Type B pancreatic cell (in vitro differentiated cells): ENCODE data around the gene PDIA2. TPM values are rescaled to one million over a fixed set of nuclear protein-coding genes. Genes with fewer than 3 reads are reported as not detected.

ENCODE experiments used
- DNase-seq: peaks from one replicate; pipeline ENCODE4 v3.0.0; 2021; ENCODE audit warnings: mixed read lengths; ENCODE audit not compliant: unreplicated experiment; ENCODE audit errors: extremely low spot score
- H3K27ac Mint-ChIP-seq: 2 replicates; pipeline ENCODE4 v1.8.0; 2021; ENCODE audit warnings: mild to moderate bottlenecking, mixed read lengths
- H3K27me3 Mint-ChIP-seq: 2 replicates; pipeline ENCODE4 v1.8.0; 2021; ENCODE audit warnings: mixed read lengths
- H3K36me3 Mint-ChIP-seq: 2 replicates; pipeline ENCODE4 v1.8.0; 2021; ENCODE audit warnings: mixed read lengths
- H3K4me1 Mint-ChIP-seq: one replicate; pipeline ENCODE4 v1.8.0; 2021; ENCODE audit warnings: mixed read lengths; ENCODE audit not compliant: unreplicated experiment
- H3K4me3 Mint-ChIP-seq: 2 replicates; pipeline ENCODE4 v1.8.0; 2021; ENCODE audit warnings: mild to moderate bottlenecking, mixed read lengths
- H3K9me3 Mint-ChIP-seq: 2 replicates; pipeline ENCODE4 v1.8.0; 2021; ENCODE audit warnings: mixed read lengths
- long read RNA-seq: library from polyadenylated mRNA; unstranded; transcript quantifications from one replicate; pipeline ENCODE4 v2.0.0, GENCODE V29; 2020
- total RNA-seq: library from RNA; stranded (reverse); gene quantifications from 2 replicates; pipeline ENCODE4 v1.2.1, GENCODE V29; 2021; ENCODE audit warnings: low replicate concordance
- TF ChIP-seq, protein P1 (sequence below): fragments of 200-600 bp; sonication (generic); conservative IDR thresholded peaks from 2 replicates; pipeline ENCODE4 v1.5.0; 2021; ENCODE audit warnings: antibody characterized with exemption, mild to moderate bottlenecking

Gene PDIA2, protein sequence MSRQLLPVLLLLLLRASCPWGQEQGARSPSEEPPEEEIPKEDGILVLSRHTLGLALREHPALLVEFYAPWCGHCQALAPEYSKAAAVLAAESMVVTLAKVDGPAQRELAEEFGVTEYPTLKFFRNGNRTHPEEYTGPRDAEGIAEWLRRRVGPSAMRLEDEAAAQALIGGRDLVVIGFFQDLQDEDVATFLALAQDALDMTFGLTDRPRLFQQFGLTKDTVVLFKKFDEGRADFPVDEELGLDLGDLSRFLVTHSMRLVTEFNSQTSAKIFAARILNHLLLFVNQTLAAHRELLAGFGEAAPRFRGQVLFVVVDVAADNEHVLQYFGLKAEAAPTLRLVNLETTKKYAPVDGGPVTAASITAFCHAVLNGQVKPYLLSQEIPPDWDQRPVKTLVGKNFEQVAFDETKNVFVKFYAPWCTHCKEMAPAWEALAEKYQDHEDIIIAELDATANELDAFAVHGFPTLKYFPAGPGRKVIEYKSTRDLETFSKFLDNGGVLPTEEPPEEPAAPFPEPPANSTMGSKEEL
- total RNA-seq = 1.0 and 1.6 TPM in 2 replicates
- long read RNA-seq = 0 reads

DNA sequence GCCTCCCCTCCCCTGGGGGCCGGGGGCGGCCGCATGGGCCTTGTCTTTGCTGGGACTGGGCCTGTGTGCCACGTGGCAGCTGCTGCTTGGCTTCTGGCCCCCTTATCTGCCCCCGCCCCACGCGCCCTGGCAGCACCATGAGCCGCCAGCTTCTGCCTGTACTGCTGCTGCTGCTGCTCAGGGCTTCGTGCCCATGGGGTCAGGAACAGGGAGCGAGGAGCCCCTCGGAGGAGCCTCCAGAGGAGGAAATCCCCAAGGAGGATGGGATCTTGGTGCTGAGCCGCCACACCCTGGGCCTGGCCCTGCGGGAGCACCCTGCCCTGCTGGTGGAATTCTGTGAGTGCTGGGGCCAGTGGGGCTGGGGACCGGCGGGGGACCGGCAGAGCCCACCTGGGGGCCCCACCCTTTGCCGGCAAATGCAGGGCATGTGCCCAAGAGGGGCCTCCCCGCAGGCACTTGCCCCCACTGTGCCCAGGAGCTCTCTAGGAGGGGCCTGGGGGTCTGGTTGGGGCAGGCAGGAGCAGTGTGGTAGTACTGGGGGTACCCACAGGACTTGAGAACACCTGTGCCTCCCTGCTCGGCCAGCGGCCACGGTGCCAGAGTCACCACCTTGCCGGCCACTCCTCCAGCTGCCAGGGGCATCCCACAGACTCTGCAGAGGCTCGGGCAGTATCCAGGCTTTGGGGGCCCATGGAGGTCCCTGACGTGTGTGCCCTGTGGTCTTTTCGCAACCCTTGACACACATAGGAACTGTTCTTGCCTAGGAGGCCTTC, at the start of gene PDIA2:
Gene PDIA2 (plus strand): TSS at position 132 of the 773 bp plus-strand sequence. CDS start 6 bp downstream, at position 138.
- DNase-seq = no peak
- H3K4me3 Mint-ChIP-seq = no peak within 1 kb of the TSS
- no peak within 1 kb of the TSS for H3K27ac Mint-ChIP-seq
- H3K4me1 Mint-ChIP-seq = no peaks in the 10 kb centered on the region
- no peaks in the 10 kb centered on the region for H3K9me3 Mint-ChIP-seq
- peaks cover 3% of the 10 kb centered on the region for H3K36me3 Mint-ChIP-seq
- peaks cover 16% of the 10 kb centered on the region for H3K27me3 Mint-ChIP-seq
- TF ChIP-seq, protein P1, sequence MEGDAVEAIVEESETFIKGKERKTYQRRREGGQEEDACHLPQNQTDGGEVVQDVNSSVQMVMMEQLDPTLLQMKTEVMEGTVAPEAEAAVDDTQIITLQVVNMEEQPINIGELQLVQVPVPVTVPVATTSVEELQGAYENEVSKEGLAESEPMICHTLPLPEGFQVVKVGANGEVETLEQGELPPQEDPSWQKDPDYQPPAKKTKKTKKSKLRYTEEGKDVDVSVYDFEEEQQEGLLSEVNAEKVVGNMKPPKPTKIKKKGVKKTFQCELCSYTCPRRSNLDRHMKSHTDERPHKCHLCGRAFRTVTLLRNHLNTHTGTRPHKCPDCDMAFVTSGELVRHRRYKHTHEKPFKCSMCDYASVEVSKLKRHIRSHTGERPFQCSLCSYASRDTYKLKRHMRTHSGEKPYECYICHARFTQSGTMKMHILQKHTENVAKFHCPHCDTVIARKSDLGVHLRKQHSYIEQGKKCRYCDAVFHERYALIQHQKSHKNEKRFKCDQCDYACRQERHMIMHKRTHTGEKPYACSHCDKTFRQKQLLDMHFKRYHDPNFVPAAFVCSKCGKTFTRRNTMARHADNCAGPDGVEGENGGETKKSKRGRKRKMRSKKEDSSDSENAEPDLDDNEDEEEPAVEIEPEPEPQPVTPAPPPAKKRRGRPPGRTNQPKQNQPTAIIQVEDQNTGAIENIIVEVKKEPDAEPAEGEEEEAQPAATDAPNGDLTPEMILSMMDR = no peak

DNA sequence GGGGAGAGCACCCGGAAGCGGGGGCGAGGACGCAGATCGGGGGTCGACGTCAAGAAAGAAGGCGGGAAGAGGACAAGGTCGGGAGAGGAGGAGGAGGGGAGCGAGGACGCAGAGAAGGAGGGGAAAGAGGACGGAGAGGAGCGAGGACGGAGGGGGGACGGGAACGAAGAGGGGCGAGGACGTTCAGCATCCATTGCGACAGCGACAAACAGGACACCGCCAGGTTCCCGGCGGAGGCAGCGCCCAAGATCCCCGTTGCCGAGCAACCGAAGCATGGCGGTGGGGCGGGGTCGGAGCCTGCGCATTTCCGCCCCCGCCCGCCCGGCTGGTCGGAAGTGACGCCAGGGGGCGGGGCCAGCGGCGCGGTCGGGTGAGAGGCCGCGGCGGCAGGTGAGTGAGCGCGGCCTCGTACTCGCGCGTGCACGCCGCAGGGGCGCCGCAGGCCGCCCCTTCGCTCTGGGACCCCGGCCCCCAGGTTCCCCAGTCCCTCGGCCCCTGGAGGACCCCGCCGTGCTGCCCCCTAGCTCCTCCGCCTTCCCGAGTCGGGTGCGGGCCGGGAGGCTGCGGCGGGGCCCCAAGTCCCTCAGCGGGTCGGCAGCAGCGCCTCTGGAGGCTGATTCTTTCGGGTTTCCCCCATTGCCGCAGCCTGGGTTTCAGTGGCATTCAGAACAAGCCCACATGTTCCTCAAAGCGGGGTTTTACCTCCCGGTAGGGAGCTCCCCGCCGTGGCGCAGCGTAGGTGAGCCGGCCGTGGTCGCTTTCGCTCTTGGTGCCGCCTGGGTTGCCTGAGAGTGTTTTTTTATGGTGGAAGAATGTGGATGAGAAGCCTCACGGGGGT, 48.3 kb upstream of the PDIA2 start, which contains the start of gene FAM234A:
Gene FAM234A (plus strand): TSS at position 354 of the 838 bp plus-strand sequence. CDS start 19,593 bp downstream, outside the sequence.
- H3K4me1 Mint-ChIP-seq = peaks cover 9% of the 10 kb centered on the region
- H3K27ac Mint-ChIP-seq = peak within 1 kb of the TSS; percentile 99
- H3K36me3 Mint-ChIP-seq = peaks cover 10% of the 10 kb centered on the region
- H3K27me3 Mint-ChIP-seq = no peaks in the 10 kb centered on the region
- DNase-seq = peak; percentile 94
- no peaks in the 10 kb centered on the region for H3K9me3 Mint-ChIP-seq
- peak within 1 kb of the TSS; percentile 99 for H3K4me3 Mint-ChIP-seq
- TF ChIP-seq, protein P1 = peak; percentile 60

DNA sequence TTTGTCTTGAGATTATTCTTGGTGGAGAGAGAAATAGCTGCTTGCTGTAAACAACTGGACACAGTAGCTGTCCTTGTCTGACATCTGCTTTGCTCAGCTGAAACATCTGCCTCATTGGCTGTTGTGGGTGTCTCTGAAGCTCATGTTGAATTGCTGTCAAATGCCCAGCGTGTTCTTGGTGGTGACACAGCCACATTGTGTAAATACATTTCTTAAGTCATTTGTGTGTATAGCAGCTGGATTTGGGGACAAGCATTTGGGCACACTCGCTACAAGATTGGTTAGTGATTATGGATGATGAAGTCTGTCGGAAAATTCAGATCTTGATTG, 43.1 kb upstream of the PDIA2 start:
- H3K27ac Mint-ChIP-seq = peak overlapping the region; percentile 66
- TF ChIP-seq, protein P1 = no peak
- H3K4me3 Mint-ChIP-seq = peak overlapping the region; percentile 40
- peaks cover 16% of the 10 kb centered on the region for H3K36me3 Mint-ChIP-seq
- H3K4me1 Mint-ChIP-seq = peaks cover 15% of the 10 kb centered on the region
- H3K27me3 Mint-ChIP-seq = no peaks in the 10 kb centered on the region
- H3K9me3 Mint-ChIP-seq = no peaks in the 10 kb centered on the region
- DNase-seq = no peak

DNA sequence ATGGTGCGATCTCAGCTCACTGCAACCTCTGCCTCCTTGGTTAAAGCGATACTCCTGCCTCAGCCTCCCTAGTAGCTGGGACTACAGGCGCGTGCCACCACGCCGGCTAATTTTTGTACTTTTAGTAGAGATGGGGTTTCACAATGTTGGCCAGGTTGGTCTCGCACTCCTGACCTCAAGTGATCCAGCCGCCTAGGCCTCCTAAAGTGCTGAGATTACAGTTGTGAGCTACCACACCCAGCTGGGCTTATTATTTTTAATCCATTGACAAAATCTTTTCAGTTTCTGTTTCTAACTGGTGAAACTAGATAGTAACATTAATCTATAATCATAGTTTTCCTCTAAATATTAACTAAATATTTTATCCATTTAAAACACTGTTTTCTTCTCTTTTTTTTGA, 42.4 kb upstream of the PDIA2 start:
- H3K27ac Mint-ChIP-seq = no peak overlapping the region
- H3K4me3 Mint-ChIP-seq = no peak overlapping the region
- DNase-seq = no peak
- peaks cover 12% of the 10 kb centered on the region for H3K36me3 Mint-ChIP-seq
- no peaks in the 10 kb centered on the region for H3K27me3 Mint-ChIP-seq
- H3K4me1 Mint-ChIP-seq = peaks cover 9% of the 10 kb centered on the region
- TF ChIP-seq, protein P1 = no peak
- no peaks in the 10 kb centered on the region for H3K9me3 Mint-ChIP-seq

DNA sequence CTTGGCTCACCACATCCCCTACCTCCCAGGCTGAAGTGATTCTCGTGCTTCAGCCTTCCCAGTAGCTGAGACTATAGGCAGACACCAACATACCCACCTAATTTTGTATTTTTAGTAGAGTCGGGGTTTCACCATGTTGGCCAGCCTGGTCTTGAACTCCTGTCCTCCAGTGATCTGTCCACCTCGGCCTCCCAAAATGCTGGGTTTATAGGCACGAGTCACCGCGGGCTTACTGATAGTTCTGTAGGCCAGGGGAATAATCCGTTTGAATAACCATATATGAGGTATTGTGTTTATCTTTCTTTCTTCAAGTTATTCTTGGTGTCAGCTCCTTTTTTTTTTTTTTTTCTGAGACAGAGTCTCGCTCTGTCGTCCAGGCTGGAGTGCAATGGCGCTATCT, 40.7 kb upstream of the PDIA2 start:
- no peak overlapping the region for H3K27ac Mint-ChIP-seq
- no peak for DNase-seq
- H3K27me3 Mint-ChIP-seq = no peaks in the 10 kb centered on the region
- H3K9me3 Mint-ChIP-seq = no peaks in the 10 kb centered on the region
- no peak overlapping the region for H3K4me3 Mint-ChIP-seq
- peaks cover 8% of the 10 kb centered on the region for H3K4me1 Mint-ChIP-seq
- H3K36me3 Mint-ChIP-seq = peaks cover 8% of the 10 kb centered on the region
- TF ChIP-seq, protein P1 = no peak
